ENCODE results near the gene MXD1.

- no peak for TF ChIP-seq CTCF (IDR thresholded peaks at IDR 0.05)
- no peak for TF ChIP-seq EZH2 (IDR thresholded peaks at IDR 0.05)
These were observed 51.6 kb downstream of the MXD1 start for GRCh38 chr2:69966496-69966895.

Data from neural progenitor cell (in vitro differentiated cells).